HG02610 (cell line): ENCODE measurements around the gene PHACTR4.
"Not testable (repeated sequence)": the region's sequence is repeated elsewhere in the genome, so short reads cannot be mapped to it uniquely, and the experiment has no call there.

ENCODE experiments used
- ATAC-seq: cut with Tn5 transposase; IDR thresholded peaks from one replicate; pipeline ENCODE4 v1.9.1; 2021; ENCODE audit warnings: mild to moderate bottlenecking, moderate library complexity; ENCODE audit not compliant: unreplicated experiment

The PHACTR4 gene

DNA sequence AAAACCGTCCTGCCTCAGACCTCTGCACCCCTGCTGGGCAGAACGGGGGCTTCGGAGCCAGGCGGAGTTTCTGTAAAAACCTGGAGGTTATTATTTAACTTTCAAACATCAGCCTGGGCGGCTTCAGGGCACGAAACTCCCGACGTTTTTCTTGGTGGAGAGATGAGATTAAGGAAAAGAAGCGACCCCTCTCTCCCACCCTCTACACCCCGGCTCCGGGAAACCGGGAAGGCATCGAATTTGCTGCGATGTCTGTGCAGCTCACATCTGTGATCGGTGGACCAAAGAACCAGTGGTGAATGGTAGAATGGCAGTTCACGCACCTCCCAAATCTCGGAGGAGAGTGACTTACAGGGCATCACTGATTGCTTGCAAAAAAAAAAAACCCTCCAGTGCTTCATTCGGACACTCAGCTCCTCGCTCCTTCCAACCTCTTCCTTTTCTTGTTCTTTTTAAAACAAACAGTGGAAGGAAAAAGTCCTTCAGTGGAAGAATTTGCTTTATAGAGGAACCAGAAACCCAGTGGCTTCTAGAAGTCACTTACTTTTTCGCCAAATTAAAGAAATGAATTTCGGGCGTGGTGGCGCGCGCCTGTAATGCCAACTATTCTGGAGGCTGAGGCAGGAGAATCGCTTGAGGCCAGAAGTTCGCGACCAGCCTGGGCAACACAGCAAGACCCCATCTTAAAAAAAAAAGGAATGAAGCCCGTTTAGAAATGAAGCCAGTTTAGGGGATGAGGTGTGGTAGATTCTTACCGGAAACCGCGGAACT is 884 bp downstream of the PHACTR4 start:
- ATAC-seq = no peak

GRCh38 chr1:28371010-28371377 is 1.5 kb downstream of the PHACTR4 start:
- ATAC-seq = no peak

GRCh38 chr1:28373450-28373849 is 3.9 kb downstream of the PHACTR4 start:
- ATAC-seq = not testable (repeated sequence)

- ATAC-seq = no peak
These were observed 4.8 kb downstream of the PHACTR4 start for GRCh38 chr1:28374297-28374696.

DNA sequence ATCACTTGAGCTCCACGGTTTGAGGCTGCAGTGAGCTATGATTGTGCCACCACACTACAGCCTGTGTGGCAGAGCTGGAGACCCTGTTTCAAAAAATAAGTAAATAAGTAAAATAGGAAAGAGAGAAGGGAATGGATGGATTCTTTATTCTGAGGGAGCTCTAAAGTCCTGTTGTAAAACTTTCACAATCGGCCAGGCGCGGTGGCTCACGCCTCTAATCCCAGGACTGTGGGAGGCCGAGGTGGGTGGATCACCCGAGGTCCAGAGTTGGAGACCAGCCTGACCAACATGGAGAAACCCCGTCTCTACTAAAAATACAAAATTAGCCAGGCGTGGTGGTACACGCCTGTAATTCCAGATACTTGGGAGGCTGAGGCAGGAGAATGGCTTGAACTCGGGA is 6.1 kb downstream of the PHACTR4 start:
- not testable (repeated sequence) for ATAC-seq

DNA sequence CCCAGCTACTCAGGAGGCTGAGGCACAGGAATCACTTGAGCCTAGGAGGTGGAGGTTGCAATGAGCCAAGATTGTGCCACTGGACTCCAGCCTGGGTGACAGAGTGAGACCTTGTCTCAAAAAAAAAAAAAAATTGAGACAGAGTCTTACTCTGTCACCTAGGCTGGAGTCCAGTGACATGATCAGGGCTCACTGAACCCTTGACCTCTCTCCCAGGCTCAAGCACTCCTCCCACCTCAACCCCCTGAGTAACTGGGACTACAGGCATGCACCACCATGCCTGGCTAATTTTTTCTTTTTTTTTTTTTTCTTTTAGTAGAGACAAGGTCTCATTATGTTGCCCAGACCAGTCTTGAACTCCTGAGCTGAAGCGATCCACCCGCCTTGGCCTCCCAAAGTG is 6.7 kb downstream of the PHACTR4 start:
- ATAC-seq = not testable (repeated sequence)

- ATAC-seq = no peak
These were observed 9.4 kb downstream of the PHACTR4 start for GRCh38 chr1:28378906-28379305.

DNA sequence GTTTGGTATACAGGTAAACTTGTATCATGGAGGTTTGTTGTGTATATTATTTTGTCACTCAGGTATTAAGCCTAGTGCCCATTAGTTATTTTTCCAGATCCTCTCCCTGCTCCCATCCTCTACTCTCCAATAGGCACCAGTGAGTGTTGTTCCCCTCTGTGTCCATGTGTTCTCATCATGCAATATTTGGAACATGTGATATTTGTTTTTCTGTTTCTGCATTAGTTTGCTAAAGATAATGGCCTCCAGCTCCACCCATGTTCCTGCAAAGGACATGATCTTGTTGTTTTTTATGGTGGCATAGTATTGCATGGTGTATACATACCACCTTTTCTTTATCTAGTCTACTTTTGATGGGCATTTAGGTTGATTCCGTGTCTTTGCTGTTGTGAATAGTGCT is 10.9 kb downstream of the PHACTR4 start:
- ATAC-seq = no peak

- not testable (repeated sequence) for ATAC-seq
These were observed 14.2 kb downstream of the PHACTR4 start for GRCh38 chr1:28383785-28384184.

- no peak for ATAC-seq
These were observed 22.6 kb downstream of the PHACTR4 start for GRCh38 chr1:28392027-28392652.

GRCh38 chr1:28394136-28394535 is 24.6 kb downstream of the PHACTR4 start:
- no peak for ATAC-seq

DNA sequence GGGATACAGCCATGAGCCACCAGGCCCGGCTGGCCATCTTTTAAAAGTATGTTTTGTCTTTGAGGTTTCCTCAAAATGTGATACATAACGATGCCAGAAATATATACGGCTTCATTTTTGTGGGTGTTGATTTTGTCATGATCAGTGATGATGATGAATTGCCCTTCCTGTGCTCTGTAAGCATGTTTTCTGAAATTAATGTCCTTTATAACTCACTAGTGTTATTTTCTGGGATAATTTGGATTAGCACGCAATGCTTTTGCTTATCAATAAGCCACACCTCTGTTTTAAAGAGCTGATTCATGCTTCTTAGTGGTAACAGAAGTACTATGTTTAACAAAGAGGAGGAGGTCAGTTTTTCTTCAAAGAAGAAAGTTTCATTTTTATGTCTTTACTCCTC is 25.6 kb downstream of the PHACTR4 start:
- ATAC-seq = no peak

DNA sequence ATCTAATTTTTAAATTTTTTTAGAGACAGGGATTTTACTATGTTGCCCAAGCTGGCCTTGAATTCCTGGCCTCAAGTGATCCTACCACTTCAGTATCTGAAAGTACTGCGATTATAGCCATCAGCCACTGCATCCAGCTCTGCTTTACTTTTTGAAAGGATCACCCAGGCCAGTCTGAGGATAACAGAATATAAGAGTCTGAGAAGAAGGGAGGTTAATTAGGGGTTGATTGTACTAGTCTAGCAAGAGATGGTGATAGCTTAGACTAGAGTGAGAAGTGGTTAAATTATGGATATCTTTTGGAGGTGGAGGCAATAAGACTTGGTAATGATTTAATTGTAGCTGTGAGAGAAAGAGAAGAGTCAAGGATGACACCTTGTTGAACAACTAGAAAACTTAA is 32.2 kb downstream of the PHACTR4 start:
- ATAC-seq = no peak

DNA sequence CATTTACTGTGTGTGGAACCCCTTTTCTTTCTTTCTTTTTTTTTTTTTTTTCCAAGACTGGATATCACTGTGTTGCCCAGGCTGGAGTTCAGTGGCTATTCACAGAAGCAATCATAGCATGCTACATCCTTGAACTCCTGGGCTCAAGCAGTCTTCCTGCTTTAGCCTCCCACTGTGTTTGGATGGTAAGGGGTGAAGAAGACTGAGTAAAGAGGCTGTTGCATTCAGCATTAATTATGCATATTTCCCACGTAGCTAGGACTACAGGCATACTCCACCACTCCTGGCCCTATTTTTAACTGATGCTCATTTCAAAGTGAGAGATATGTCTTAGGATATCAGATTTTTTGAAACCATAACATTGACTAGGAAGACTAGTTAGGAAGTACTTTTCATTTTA is 39.5 kb downstream of the PHACTR4 start:
- no peak for ATAC-seq

DNA sequence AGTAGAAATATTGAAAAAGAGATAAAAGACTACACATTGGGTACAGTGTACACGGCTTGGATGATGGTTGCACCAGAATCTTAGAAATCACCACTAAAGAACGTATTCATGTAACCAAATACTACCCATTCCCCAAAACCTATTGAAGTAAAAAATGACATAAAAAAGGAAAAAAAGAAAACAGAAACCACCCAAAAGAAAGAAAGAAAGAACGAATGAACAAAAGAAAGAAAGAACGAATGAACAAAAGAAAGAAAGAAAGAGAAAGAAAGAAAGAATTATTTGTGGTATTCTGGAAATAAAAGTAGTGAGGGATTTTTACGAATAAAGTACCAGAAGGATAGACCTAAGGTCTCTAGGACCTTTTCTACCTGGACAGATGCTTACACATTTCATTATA is 42.1 kb downstream of the PHACTR4 start:
- no peak for ATAC-seq

DNA sequence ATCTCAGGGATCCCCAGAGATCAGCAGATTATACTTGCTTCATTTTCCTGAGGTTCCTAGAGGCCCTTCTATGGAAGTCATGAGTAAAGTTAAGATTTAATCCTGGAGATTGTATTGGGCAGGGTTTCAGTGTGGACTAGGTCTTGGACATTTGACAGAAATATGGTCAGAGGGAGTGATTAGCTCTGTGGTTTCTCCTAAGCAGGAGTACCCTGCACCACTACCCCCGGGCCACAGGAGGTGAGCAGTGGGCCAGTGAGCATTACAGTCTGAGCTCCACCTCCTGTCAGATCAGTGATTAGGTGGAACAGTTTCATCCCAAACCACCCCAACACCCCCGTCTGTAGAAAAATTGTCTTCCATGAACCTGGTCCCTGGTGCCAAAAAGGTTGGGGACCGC is 43.2 kb downstream of the PHACTR4 start:
- no peak for ATAC-seq

DNA sequence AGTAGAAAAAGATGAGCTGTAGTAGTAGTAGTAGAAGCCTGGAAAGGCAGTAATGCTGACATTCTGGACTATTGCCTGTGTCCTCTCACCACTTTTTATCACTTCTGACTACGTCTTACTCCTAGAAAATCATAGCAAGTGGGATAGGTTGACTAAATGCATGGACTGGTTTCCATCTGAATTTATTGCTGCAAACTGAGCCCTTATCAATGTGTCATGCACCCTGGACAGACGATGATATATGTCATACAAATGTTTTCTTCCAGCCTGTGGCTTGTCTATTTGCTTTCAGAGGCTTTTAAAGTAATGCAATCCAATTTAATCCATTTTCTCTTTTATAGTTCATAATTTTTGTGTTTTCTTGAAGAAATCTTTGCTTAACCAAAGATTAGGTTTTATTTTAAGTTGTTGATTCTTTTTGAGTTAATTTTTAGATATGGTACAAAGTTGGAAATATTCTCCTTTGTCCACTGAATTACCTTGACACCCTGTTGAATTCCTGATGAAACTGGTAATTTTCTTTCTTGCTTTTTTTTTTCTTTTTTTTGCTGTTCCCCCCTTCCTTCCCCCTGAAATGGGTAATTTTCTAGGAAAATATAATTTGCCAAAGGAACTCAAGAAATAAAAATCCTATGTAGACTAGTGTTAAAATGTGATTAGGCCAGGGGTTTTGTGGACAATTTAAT is 47.1 kb downstream of the PHACTR4 start:
- ATAC-seq = no peak

DNA sequence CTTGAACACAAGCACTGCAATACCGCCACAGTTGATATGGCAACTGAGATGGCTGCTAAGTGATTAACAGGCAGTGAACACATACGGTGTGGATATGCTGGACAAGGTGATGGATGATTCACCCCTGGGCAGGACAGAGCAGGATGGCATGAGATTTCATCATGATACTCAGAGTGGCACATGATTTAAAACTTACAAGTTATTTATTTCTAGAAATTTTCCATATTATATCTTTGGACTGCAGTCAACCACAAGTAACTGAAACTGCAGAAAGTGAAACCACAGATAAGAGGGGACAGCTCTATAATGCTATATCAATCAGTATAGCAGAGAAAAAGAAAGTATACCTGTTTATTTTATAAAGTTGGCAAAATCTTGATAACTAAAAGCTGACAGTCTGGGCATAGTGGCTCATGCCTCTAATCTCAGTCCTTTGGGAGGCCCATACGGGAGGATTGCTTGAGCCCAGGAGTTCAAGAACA is 47.9 kb downstream of the PHACTR4 start:
- ATAC-seq = no peak

GRCh38 chr1:28417926-28418637 is 48.5 kb downstream of the PHACTR4 start:
- ATAC-seq = no peak

DNA sequence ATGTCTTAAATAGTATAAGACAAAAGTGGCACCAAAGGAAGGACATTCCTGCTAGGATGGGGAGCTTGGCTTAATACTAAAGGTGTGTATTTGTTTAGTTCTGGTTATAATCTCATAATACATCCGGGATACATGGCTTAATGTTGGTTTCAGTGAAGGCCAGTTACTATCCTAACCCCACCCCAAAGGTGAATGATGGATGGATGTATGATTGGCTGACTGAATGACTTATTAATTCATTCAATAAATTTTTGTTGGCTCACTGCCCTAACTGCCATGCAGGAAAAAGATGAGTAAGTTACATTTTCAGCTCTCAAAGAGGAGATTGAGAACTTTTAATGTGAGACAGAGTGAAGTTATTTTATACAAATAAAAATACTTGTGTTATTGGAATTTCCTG is 52.2 kb downstream of the PHACTR4 start:
- ATAC-seq = no peak

DNA sequence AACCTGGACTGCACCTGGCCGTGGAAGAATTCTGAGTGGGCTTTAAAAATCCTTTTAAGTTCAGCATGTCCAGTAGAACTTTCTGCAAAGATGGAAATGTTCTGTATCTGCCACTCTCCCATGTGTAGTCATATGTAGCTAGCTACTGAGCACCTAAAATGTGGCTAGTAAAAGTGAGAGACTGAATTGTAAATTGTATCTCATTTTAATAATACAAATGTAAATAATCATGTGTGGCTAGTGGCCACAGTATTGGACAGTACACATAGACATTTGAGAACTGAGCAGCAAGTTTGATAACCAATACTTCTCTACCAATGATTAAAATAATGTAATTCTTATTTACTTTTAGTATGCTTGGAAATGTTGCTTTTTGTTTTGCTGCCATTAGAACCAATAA is 57.3 kb downstream of the PHACTR4 start:
- no peak for ATAC-seq
